Retinal pigment epithelial cell (primary cell): ENCODE measurements around the gene CYTH1.
"Not testable (repeated sequence)": the region's sequence is repeated elsewhere in the genome, so short reads cannot be mapped to it uniquely, and the experiment has no call there.

Experiments used
- DNase-seq: peaks from one replicate; pipeline ENCODE4 v3.0.0-alpha.2; 2010; ENCODE audit warnings: low read depth
- H3K4me3 ChIP-seq: 2 replicates; pipeline ENCODE4 v1.5.1; 2011; ENCODE audit warnings: mild to moderate bottlenecking, low read length, control low read depth, moderate library complexity
- TF ChIP-seq, protein P1 (sequence below): conservative IDR thresholded peaks from 2 replicates; pipeline ENCODE4 v1.5.1; 2011; ENCODE audit warnings: low read depth, low read length, control low read depth, inconsistent platforms

Gene CYTH1

DNA sequence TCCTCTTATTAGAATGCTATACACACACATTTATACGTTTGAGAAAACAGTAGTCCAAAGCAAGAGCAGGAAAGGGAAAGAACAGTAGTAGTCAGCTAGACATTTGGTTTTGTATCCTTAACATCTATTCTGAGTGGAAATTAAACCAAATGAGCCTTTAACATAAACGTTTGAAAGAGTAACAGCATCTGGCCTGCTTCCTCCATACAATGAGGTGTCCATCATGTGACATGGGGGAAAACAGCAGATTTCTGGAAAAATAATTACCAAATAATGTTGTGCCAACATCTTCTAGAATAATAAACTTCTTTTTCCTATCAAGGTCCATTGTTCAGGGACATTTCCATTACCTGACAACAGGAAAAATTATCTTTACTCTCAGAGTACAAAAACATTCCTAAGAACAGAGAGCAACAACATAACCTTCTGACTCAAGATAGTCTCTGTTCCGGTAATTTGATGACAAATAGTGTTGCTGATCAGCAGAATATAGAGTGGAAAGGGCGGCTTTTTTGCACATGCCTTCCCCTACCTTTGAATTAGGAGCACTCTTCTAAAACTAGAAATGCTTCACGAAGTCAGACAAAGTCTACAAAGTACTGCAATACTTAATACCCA is 20.2 kb downstream of the CYTH1 start:
- no peak for DNase-seq
- no peak overlapping the region for H3K4me3 ChIP-seq
- TF ChIP-seq, protein P1, sequence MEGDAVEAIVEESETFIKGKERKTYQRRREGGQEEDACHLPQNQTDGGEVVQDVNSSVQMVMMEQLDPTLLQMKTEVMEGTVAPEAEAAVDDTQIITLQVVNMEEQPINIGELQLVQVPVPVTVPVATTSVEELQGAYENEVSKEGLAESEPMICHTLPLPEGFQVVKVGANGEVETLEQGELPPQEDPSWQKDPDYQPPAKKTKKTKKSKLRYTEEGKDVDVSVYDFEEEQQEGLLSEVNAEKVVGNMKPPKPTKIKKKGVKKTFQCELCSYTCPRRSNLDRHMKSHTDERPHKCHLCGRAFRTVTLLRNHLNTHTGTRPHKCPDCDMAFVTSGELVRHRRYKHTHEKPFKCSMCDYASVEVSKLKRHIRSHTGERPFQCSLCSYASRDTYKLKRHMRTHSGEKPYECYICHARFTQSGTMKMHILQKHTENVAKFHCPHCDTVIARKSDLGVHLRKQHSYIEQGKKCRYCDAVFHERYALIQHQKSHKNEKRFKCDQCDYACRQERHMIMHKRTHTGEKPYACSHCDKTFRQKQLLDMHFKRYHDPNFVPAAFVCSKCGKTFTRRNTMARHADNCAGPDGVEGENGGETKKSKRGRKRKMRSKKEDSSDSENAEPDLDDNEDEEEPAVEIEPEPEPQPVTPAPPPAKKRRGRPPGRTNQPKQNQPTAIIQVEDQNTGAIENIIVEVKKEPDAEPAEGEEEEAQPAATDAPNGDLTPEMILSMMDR = no peak

DNA sequence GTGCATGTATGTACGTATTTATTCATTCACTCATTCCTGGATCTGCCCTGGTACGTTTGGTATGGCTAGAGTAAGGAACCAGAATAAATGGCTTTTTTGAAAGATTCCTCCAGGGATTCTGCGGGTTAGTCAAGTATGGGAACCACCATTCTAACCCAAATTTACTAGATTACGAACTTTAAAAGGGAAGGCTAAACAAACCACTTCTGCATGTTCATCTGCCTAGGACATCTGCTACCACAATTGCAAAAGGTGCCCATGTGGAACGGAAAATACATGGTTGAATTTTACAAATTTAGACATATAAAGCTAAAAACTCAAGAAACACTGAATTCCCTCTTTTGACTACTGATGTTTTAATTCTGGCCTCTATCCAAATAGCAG is 22.1 kb downstream of the CYTH1 start:
- TF ChIP-seq, protein P1 = no peak
- DNase-seq = no peak
- no peak overlapping the region for H3K4me3 ChIP-seq

DNA sequence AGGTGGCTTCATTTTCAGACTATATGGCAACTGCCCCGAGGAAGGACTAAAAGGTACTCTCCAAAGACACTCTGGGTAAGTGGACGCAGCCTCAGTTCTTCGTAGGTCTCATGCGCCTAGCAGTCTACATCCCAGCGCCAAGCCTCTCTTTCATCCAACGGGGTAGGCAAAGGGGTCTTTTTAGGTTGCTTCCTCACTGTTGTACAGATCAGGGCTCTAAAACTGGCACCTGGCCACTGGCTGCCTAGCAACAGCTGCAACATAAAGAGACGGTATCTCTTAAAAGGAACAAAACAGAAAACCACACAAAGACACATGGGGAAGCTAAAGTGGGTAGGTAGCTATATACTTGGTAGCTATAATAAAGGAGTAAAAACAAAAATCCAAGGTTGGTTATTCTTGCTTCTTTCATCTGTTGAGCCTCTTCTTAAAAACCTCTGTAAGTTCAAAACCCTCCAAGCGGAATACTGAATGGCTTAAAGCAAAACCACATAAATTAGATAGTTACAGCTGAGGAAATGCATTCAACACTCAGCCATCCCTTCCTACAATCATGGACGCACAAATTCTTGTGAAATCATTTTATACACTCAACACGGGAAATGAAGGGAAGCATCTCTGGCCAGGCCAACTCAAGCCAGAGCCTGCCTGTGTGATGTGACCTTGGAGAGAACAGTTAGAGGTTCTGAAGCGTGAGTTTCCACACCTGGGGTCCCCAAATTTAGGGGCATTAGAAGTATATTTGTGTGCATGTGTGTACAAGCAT is 22.7 kb downstream of the CYTH1 start:
- no peak overlapping the region for H3K4me3 ChIP-seq
- no peak for DNase-seq
- TF ChIP-seq, protein P1 = no peak

DNA sequence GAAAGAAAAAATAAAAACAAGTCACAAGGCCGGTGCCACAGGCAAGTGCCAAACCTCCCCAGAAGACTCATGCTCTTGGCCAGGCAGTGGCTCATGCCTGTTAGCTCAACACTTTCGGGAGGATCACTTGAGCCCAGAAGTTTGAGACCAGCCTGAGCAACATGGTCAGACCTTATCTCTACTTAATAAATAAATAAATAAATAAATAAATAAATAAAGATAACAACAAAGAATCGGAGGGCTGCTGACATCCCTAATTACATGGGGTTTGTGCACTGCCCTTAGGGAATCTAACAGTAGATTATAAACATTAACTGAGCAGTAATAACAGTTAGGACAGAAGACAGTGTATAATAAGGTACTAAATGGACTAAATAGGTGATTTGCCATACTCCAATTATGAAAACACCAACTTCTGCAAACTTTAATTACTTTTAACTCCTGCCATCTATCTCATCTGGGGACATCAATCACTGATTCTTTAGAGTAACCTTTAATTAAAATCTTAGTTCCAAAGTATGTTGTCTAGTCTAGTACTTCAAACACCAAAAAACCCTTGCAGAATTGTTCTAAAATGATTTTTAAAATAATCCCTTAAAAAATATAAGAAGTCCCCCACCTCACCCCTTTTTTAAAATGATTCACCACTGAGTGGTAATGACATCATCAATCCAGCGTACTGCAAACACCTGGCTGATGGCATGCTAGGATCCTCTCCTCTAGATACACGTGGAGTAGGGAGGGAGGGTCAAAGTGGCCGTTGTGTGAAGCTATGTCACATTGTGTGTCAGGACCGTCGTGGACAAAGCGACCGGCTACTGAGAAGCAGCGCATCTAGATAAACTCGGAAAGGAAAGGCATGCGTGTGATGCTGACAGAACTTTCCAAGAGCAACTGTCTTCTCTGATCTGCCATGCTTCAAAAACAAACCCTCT is 28.5 kb downstream of the CYTH1 start:
- TF ChIP-seq, protein P1 = no peak
- no peak overlapping the region for H3K4me3 ChIP-seq
- DNase-seq = no peak

DNA sequence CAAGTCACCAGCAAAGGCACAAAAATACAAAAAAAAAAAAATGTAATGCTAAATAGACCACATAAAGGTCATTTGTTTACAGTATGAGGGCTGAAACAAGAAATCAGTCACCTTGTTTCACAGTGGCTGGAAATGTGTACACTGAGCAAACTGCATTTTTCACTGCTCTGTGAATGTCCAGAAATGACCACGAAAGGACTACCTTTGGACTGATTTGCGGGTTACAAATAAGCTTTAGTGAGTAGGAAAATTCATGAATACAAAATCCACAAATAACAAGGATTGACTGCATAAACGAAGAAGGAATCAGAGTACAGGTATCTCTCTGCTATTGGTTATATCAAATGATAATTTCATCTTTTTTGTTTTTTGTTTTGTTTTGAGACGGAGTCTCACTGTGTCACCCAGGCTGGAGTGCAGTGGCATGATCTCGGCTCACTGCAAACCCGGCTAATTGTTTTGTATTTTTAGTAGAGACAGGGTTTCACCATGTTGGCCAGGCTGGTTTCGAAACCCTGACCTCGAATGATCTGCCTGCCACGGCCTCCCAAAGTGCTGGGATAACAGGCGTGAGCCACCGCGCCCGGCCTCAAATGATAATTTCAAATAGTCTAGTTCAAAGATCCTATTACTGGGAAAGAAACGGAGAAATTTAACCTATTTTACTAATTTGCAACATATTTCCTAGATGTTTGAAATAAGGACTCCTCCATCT is 30.5 kb downstream of the CYTH1 start:
- TF ChIP-seq, protein P1 = no peak
- no peak for DNase-seq
- H3K4me3 ChIP-seq = no peak overlapping the region

DNA sequence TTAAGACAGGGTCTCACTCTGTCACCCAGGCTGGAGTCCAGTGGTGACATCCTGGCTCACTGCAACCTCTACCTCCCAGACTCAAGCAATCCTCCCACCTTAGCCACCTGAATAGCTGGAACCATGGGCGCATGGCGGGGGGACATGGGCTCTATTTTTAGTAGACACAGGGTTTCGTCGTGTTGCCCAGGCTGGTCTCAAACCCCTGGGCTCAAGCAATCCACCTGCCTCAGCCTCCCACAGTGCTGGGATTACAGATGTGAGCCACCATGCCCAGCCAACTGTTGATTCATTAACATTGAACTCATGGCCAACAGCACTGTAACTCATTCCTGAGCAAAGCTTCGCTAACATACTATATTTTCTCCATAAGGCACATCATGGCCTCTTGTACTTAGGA is 31.1 kb downstream of the CYTH1 start:
- H3K4me3 ChIP-seq, DNase-seq: not testable (repeated sequence)

DNA sequence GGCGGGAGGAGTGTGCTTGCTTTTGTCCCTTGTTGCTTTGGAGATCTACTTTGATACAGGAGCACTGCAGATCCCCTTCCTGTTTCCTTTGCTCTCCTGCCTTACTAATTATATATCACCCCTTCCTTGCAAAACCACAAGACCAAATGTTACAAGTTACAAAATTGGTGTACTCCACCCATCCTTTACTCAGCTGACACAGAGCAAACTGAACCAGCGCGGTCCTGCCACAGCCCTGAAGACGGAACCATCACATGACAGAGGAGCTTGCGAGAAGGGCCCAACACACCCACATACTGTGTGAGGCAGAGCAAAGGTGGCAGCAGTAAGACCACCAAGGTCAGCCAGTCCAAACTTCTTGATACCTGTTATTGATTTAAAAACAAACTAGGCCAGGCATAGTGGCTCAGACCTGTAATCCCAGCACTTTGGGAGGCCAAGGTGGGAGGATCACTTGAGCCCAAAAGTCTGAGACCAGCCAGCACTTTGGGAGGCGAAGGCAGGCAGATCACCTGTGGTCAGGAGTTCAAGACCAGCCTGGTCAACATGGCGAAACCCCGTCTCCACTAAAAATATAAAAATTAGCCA is 33.2 kb downstream of the CYTH1 start:
- TF ChIP-seq, protein P1 = no peak
- no peak for DNase-seq
- no peak overlapping the region for H3K4me3 ChIP-seq
